ENCODE data around the gene SCAMP5. TPM values are rescaled to one million over a fixed set of nuclear protein-coding genes. Genes with fewer than 3 reads are reported as not detected.

SCAMP5 gene, protein sequence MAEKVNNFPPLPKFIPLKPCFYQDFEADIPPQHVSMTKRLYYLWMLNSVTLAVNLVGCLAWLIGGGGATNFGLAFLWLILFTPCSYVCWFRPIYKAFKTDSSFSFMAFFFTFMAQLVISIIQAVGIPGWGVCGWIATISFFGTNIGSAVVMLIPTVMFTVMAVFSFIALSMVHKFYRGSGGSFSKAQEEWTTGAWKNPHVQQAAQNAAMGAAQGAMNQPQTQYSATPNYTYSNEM
- total RNA-seq (2022; extraction: Qiagen RNA extraction; ENCODE audit: low read depth): 13.8 to 15.2 TPM (median 14.6 TPM) in 5 replicates

GRCh38 chr15:74995182-74995778, at the start of gene SCAMP5:
Gene SCAMP5 (plus strand): TSS chr15:74995563. CDS start chr15:75011840, 16,277 bp downstream.

GRCh38 chr15:74956648-74957475, 38.5 kb upstream of the SCAMP5 start, which contains the start of gene RPP25:
Gene RPP25 (minus strand): TSS chr15:74956772. CDS start chr15:74956583, 189 bp downstream.

GRCh38 chr15:75023181-75023871, 28.0 kb downstream of the SCAMP5 start, which contains the start of gene PPCDC:
Gene PPCDC (plus strand): TSS chr15:75023590. CDS start chr15:75028319, 4,729 bp downstream.

Other genes with a start within 250 kb of the SCAMP5 start
- not detected in 5 replicates for gene CYP1A2, start 246.7 kb upstream of the SCAMP5 start, total RNA-seq (2022; extraction: Qiagen RNA extraction; ENCODE audit: low read depth)
- gene CSK, start 213.5 kb upstream of the SCAMP5 start, total RNA-seq (2022; extraction: Qiagen RNA extraction; ENCODE audit: low read depth): 57.6 to 72.3 TPM (median 65.0 TPM) in 5 replicates
- not detected in 5 replicates for gene LMAN1L, start 182.7 kb upstream of the SCAMP5 start, total RNA-seq (2022; extraction: Qiagen RNA extraction; ENCODE audit: low read depth)
- gene CPLX3, start 168.9 kb upstream of the SCAMP5 start, total RNA-seq (2022; extraction: Qiagen RNA extraction; ENCODE audit: low read depth): not detected in 5 replicates
- 30.7 to 46.1 TPM (median 35.7 TPM) in 5 replicates for gene ULK3, start 152.4 kb upstream of the SCAMP5 start, total RNA-seq (2022; extraction: Qiagen RNA extraction; ENCODE audit: low read depth)
- gene SCAMP2, start 122.2 kb upstream of the SCAMP5 start, total RNA-seq (2022; extraction: Qiagen RNA extraction; ENCODE audit: low read depth): 57.1 to 68.8 TPM (median 66.9 TPM) in 5 replicates
- gene MPI, start 105.5 kb upstream of the SCAMP5 start, total RNA-seq (2022; extraction: Qiagen RNA extraction; ENCODE audit: low read depth): 27.0 to 35.8 TPM (median 34.1 TPM) in 5 replicates
- 32.6 to 36.5 TPM (median 33.6 TPM) in 5 replicates for gene FAM219B, start 88.7 kb upstream of the SCAMP5 start, total RNA-seq (2022; extraction: Qiagen RNA extraction; ENCODE audit: low read depth)
- gene COX5A, start 57.5 kb upstream of the SCAMP5 start, total RNA-seq (2022; extraction: Qiagen RNA extraction; ENCODE audit: low read depth): 459 to 606 TPM (median 556 TPM) in 5 replicates
- gene RPP25, start 38.8 kb upstream of the SCAMP5 start, total RNA-seq (2022; extraction: Qiagen RNA extraction; ENCODE audit: low read depth): 18.9 to 28.8 TPM (median 27.3 TPM) in 5 replicates
- 16.9 to 21.9 TPM (median 18.6 TPM) in 5 replicates for gene PPCDC, start 28.0 kb downstream of the SCAMP5 start, total RNA-seq (2022; extraction: Qiagen RNA extraction; ENCODE audit: low read depth)
- gene C15orf39, start 206.3 kb downstream of the SCAMP5 start, total RNA-seq (2022; extraction: Qiagen RNA extraction; ENCODE audit: low read depth): 25.0 to 31.7 TPM (median 30.1 TPM) in 5 replicates

Measured in A549 treated with CpdA at 1 μM for 4 hours (cell line).